IPS DF 4.7 (cell line): ENCODE data around the gene NAA40.

Experiments
- DNase-seq: peaks from one replicate; pipeline ENCODE4 v3.0.0-alpha.2; 2013; ENCODE audit warnings: low spot score; ENCODE audit errors: extremely low read depth

The NAA40 gene

GRCh38 chr11:63938479-63939396, at the start of gene NAA40:
NAA40 (plus strand) TSS chr11:63939002; CDS start chr11:63939097, 95 bp downstream.
- DNase-seq, result no peak

- DNase-seq, result no peak
Observed at GRCh38 chr11:63889344-63889743, 49.5 kb upstream of the NAA40 start.

GRCh38 chr11:63890368-63890767, 48.4 kb upstream of the NAA40 start:
- DNase-seq, result no peak

- no peak for DNase-seq
Observed at GRCh38 chr11:63892228-63892627, 46.6 kb upstream of the NAA40 start.

- DNase-seq, result no peak
Observed at GRCh38 chr11:63893355-63893754, 45.4 kb upstream of the NAA40 start.

GRCh38 chr11:63896071-63896470, 42.7 kb upstream of the NAA40 start:
- DNase-seq, result no peak

GRCh38 chr11:63897459-63898146, 41.2 kb upstream of the NAA40 start:
- DNase-seq, result no peak

GRCh38 chr11:63901660-63902059, 37.1 kb upstream of the NAA40 start:
- DNase-seq, result no peak

- DNase-seq, result no peak
Observed at GRCh38 chr11:63903884-63904283, 34.9 kb upstream of the NAA40 start.

GRCh38 chr11:63904743-63905142, 34.1 kb upstream of the NAA40 start:
- DNase-seq, result no peak

GRCh38 chr11:63905179-63905578, 33.6 kb upstream of the NAA40 start:
- no peak for DNase-seq

- no peak for DNase-seq
Observed at GRCh38 chr11:63906087-63906486, 32.7 kb upstream of the NAA40 start.

- no peak for DNase-seq
Observed at GRCh38 chr11:63906585-63906984, 32.2 kb upstream of the NAA40 start.

- DNase-seq, result no peak
Observed at GRCh38 chr11:63907063-63907462, 31.7 kb upstream of the NAA40 start.

GRCh38 chr11:63907808-63908530, 30.8 kb upstream of the NAA40 start:
- DNase-seq, result no peak

- DNase-seq, result no peak
Observed at GRCh38 chr11:63908631-63909401, 30.0 kb upstream of the NAA40 start.

GRCh38 chr11:63909591-63910506, 29.0 kb upstream of the NAA40 start:
- DNase-seq, result no peak

- DNase-seq, result no peak
Observed at GRCh38 chr11:63910675-63911074, 28.1 kb upstream of the NAA40 start.

GRCh38 chr11:63911440-63911839, 27.4 kb upstream of the NAA40 start:
- no peak for DNase-seq

GRCh38 chr11:63911876-63912275, 26.9 kb upstream of the NAA40 start:
- DNase-seq, result no peak
